T47D (cell line): Measurements from ENCODE around the gene CHPF2.

Experiments used
- DNase-seq, 2 experiments: peaks; one replicate each; pipeline versions ENCODE4 v3.0.0 to v3.0.0-alpha.2; 2011 to 2012; ENCODE audit warnings: low read depth in 1 of 2, low spot score in 1 of 2
- JUND ChIP-seq: IDR thresholded peaks from 2 replicates; pipeline ENCODE4 v1.6.1; 2012; ENCODE audit warnings: low read depth
- in situ Hi-C: cut with HindIII; loops from 2 replicates; pipeline ENCODE4 v1.10.0; 2016; ENCODE audit warnings: low sequenced_read_pairs, low pct_unique_long_range_greater_than_20kb

CHPF2 gene

DNA sequence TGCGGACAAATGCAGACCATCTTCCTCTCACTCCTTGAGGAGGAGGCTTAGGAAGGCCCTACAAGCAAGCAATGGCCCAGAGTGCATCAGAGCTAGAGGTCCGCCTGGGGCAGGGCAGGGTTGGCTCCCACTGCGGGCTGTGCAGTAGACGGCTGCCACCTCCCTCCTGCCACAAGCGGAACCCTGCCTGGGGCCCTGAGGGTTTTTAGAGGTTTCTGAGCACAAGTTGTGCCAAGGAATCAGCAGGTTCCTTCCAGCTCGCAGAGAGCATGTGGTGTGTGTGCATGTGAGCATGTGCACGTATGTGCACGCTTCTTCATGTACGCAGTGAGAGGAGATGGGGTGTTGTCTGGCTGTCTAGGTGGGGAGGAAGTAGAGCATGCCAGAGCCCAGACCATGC, 42.1 kb downstream of the CHPF2 start:
- TF ChIP-seq JUND: no peak
- in situ Hi-C loops: no loop called here
- no peak for DNase-seq

DNA sequence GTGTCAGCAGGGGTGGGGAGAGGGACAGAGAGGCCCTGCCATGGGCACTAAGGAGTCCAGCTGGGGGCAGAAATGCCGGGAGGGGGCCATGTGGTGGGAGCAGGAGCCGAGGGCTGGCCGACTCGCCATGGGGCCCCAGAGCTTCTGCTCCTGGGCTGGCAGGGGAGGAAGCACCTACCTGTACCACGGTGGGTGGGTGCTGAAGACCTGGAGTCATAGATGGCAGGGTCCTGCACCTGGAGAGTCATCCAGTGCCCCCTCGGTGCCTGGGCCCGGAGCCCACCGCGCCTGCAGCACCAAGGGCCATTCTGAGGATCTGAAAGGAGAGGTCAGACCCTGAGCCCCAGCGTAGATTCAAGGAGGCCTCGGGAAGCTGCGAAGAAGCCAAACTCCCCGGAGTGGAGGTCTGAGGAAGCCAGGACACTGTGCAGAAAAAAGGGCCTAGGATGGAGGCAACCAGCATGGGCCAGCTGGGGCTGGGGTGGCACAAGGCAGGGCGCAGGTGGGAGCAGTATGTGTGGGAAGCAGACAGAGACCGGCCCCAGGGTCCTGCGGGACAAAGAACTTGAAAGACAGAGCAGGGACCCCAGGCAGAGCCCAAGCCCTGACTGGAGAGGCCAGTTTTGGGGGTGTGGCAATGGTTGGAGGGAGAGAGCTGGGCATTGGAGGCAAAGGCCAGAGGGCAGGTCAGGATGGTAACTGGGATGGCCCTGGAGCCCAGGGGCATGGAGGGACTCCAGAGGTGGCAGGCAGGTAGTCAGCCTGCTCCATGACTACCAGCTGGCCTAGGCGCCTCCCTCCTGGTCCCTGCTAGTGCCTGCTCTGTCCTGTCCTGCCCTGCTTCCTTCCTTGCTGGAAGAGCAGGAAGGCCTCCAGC, 42.9 kb downstream of the CHPF2 start:
- DNase-seq: no peak
- no peak for TF ChIP-seq JUND
- in situ Hi-C loops: no loop called here

DNA sequence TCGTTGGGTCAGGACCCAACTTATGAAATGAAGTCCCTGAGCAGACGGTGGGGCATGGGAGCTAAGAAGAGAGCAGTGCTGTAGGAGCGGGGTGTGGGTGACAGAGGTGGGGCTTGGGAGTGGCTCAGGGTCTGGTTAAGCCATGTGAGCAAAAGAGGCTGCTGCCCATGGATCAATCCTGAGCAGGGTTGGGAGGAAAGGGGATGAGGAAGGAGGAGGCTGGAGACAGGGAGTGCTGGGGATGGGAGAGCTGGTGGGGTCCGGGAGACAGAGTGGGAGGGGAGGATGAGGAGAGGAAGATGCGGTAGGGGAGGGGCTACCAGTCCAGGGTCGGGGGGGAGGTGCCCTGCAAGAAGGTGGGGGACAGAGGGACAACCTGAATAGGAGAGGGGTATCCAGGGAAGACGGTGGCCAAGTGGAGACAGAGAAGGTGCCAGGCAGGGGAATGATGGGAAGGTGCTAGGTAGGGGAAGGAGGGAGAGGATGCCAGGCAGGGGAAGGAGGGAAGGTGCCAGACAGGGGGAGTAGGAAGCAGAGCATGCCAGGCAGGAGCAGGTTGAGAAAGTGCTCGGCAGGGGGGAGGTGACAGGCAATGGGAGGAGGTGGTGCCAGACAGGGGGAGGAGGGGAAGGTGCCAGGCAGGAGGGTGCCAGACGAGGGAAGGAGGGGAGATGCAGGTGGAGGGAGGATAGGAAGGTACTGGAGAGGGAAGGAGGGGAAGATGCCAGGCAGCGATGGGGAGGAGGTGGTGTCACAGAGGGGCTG, 43.7 kb downstream of the CHPF2 start:
- no peak for DNase-seq

DNA sequence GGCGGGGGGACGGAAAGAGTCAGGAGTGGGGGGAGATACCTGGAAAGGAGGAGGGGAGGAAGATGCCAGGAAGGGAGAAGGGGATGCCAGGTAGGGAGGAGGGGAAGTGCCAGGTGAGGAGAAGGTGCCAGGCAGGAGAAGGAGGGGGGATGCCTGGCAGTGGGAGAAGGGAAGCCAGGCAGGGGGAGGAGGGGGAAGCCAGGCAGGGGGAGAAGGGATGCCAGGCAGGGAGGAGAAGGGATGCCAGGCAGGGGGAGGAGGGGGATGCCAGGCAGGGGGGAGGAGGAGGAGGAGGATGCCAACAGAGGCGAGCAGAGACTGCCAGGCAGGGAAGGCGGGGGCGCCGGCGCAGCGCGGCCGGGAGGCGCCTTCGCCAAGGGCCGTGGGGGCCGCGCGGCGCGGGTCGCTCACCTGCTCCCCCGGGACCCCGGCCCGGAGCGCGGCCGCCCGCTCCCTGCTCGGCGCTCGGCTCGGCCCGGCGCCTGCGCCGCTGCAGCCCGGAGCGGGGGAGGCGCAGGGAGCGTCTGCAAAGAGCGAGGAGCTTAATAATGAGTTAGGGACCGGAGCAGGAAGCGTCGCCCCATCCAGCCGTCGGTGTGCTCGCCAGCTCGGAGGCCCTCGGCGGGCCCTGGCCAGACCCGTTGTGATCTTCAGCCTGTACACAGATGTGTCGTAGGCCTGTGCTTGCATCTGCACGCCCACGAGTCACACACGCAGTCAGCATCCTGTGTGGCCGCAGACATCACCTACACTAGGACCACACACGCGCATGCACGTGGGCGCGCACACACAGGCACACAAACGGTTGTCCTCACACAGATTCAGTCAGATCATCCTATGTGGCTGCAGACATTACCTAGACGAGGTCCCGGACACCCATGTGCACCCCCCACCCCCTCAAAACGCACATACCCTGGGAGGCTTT, 44.6 kb downstream of the CHPF2 start:
- in situ Hi-C loops: no loop called here
- DNase-seq: peak; percentile 64 to 68
- TF ChIP-seq JUND: no peak

More for the DNA sequence above, 43.7 kb downstream of the CHPF2 start:
- TF ChIP-seq JUND: no peak
- in situ Hi-C loops: no loop called here

DNA sequence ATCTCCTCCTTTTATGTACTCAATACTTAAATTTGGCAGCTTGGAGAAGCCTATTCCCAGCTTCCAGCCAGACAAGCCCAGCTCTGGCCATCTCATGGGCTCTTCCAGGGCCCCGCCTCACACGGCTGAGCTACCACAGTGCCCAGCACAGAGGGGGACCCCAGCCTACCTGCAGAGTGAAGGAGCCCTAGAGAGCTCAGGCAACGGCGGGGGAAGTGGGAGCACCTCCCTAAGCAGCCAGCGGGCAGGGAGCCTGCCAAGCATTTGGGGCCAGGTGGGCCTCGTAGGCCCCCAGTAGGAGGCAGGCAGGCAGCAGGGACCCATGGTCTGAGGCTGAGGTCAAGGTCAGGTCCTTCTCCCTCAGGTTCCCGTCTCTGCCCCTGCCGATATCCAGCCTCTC, 45.3 kb downstream of the CHPF2 start:
- no peak for DNase-seq
- no peak for TF ChIP-seq JUND
- in situ Hi-C loops: no loop called here

DNA sequence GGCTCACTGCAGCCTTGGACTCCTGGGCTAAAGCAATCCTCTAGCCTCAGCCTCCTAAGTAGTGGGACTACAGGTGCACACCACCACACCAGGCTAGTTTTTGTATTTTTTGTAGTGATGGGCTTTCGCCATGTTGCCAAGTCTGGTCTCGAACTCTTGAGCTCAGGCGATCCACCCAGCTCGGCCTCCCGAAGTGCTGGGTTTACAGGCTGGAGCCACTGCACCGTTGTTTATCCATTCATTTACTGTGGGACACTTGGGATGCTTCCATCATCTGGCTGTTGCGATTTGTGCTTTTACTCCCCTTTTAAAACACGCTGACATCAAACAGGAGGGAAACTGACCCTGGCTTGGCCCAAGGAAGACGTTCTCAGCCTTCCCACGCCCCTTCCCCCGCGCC, 46.7 kb downstream of the CHPF2 start:
- in situ Hi-C loops: no loop called here
- no peak for DNase-seq
- TF ChIP-seq JUND: no peak

DNA sequence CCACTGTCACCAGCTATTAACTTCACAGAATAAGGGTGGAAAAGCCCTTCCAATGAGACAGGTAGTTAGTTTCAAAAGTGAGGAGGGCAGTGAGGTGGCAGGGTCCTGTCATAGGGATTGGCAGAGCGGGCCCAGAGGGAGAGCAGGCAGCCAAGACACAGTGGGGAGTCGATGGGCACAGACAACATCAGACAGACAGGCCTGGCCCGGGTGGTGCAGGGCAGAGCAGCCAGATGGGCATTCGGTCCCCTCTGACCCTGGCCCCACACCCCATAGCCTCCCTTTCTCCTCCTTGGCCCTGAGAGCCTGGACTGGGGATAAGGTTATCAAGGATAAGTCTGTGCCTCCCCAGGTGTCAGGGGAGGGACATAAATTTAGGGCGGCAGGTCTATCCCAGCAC, 47.6 kb downstream of the CHPF2 start:
- TF ChIP-seq JUND: no peak
- DNase-seq: no peak

DNA sequence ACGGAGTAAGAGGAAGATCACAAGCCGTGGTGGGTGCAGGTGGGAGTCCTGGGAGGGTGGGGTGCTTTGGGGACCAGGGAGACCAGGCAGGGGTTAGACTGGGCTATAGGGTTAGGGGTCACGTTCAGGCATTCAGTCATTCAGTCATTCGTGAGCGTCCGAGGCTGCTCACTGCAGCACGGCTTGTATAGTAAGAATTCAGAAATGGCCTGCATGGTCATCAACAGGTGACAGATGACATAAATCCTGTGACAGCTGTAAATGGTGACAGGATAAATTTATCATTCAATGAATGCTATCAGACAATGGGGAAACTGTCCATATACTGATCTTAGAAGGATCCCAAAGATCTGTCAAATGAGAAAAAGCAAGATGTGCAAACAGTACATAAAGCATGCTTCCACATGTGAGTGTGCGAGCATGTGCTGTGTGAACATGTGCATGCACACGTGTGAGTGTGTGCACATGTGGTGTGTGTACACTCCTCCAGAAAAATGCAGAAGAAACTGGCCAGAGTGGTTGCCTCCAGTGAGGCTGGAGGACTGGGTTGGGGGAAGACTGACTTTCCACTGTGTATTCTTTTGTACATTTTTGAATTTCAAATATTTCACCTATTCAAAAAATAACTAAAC, 48.2 kb downstream of the CHPF2 start:
- no peak for DNase-seq
- in situ Hi-C loops: no loop called here

More for the DNA sequence above, 47.6 kb downstream of the CHPF2 start:
- in situ Hi-C loops: no loop called here

DNA sequence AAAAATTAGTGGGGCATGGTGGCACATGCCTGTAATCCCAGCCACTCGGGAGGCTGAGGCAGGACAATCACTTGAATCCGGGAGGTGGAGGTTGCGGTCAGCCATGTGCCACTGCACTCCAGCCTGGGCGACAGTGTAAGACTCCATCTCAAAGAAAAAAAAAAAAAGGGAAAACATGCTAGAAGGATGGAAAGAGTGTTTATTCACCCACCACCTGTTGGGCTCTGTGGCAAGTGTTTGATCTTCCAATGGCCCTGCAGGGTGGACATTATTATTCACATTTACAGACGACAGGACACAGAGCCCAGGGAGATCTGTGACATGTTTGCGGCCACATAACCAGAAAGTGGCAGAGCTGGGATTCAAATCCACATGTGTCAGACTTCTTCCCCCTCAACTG, 49.4 kb downstream of the CHPF2 start:
- no peak for TF ChIP-seq JUND
- DNase-seq: no peak
- in situ Hi-C loops: no loop called here

More for the DNA sequence above, 48.2 kb downstream of the CHPF2 start:
- TF ChIP-seq JUND: no peak

DNA sequence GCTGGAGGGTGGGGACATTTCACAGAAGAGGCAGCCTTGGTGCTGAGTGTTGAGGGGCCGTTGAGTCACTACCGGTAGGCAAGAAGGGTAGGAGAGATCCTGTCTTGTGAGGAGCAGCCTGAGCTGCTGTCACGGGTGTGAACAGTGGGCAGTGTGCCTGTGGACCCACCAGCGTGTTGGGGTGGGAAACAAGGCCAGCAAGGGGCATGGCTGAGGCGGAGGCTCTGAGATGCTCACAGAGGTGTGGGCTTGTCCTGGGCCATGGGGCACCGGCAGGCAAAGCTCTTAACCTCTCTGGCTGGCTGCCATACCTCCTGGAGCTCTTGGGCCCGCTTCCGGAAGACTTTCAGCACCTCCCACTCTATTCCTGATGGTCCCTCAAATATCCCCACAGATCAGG, 49.8 kb downstream of the CHPF2 start:
- in situ Hi-C loops: no loop called here
- no peak for TF ChIP-seq JUND
- no peak for DNase-seq

DNA sequence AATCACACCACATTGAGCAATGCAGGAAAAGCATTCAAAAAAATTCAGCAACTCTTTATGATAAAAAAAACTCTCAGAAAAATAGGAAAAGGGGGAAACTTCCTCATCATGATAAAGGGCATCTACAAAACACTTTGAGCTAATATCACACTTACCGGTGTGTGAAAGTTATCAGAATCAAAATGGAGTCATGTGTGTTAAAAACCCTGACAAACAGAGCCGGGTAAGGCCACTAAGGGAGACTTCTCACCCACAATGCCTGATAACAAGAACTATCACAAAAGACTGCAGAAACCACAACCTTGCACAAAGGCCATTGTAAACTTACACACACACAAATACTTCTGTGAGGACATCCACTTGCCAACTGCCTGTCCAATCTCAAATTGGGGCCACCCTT, 51.0 kb downstream of the CHPF2 start:
- in situ Hi-C loops: no loop called here
- no peak for TF ChIP-seq JUND
- no peak for DNase-seq

DNA sequence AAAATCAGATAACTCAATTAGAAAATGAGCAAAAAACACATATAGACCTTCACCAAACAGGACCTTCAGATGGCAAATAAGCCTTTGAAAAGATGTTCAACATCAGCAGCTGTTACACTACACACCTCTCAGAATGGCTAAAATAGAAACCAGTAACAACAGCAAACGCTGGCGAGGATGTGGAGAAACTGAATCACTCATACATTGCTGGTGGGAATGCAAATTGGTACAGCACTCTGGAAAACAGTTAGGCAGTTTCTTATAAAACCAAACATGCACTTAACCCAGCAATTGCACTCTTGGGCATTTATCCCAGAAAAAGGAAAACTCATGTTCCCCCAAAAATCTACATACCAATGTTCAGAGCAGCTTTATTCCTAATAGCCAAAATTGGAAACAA, 53.9 kb downstream of the CHPF2 start:
- no peak for DNase-seq
- no peak for TF ChIP-seq JUND
- in situ Hi-C loops: no loop called here
